Stimulated activated CD4-positive, alpha-beta T cell treated with anti-CD3 and anti-CD28 coated beads, Interleukin-15, amount 100 ng/mL, for 1 hour (primary cell): ENCODE data around the gene CXorf38.
A peak's percentile ranks its signal among the peaks of the same experiment; 100 is the strongest.
"Not testable (repeated sequence)": the region's sequence is repeated elsewhere in the genome, so short reads cannot be mapped to it uniquely, and the experiment has no call there.

Experiments used
- DNase-seq, 2 donors: peaks; one replicate each; pipeline ENCODE4 v3.0.0-alpha.2; 2020; ENCODE audit warnings: low read depth in 1 of 2, low spot score in 1 of 2

Gene CXorf38

DNA sequence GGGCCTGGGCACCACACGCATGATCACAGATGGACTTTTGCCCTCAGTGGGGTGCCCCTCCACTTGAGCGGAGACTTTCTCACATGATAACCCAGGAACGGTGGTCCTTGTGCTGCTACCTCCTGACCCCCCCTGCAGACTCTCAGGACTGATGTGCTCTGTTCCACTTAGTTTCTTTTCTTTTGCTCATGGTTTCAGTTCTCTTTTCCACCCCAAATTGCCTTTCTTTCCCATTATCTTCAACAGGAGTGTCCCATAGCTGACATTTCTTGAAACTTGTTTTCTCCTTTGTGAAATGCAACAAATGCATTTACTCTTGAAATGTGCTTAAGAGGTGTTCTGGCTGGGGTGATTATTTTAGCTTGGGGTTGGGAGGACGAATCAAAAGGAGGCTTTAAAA is 15.2 kb downstream of the CXorf38 start:
- no peak for DNase-seq

DNA sequence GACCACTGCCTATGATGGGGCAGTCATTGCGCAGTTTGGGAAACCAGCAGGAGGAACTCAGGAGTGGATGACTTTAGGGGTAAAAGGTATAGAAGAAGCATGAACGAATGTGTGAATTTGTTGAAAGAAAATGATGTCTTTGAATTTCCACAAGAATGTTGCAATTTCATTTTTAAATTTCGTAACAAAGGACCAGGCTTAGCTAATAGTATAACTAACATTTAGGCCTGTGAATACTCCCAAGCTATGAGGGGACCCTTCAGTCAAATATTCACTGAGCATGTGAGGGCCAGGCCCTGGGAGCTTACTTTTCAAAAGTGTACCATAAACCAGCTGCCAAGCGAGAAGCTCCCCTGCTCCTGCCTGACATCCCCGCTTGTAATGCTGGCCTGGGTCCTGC is 18.9 kb downstream of the CXorf38 start:
- DNase-seq: no peak

DNA sequence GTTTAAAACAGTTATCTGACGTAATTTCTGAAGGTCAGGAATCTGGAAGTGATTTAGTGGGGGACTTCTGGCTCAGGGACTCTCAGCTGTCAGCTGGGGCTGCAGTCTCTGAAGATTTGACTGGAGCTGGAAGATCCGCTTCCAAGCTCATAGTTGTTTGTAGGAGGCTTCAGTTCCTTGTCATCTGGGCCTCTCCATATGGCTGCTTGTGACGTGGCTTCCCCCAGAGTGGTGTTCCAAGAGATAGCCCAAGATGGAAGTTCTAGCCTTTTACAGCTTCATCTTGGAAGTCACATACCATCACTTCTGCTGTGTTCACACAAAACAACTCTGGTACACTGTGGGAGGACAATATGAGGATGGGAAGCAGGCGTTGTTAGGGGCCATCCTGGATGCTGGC is 22.1 kb downstream of the CXorf38 start:
- DNase-seq: no peak

DNA sequence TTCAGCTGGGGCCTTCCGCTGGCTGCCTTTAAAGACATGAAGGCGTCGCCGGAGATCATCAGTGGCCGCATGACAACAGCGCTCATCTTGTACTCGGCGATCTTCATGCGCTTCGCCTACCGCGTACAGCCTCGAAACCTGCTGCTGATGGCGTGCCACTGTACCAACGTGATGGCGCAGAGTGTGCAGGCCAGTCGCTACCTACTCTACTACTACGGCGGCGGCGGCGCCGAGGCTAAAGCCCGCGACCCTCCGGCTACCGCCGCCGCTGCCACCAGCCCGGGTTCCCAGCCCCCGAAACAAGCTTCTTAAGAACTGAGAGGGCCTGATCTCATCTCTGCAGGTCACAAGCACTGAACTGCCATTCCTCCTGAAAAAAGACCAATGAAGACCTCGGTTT is 23.7 kb downstream of the CXorf38 start:
- DNase-seq: no peak

DNA sequence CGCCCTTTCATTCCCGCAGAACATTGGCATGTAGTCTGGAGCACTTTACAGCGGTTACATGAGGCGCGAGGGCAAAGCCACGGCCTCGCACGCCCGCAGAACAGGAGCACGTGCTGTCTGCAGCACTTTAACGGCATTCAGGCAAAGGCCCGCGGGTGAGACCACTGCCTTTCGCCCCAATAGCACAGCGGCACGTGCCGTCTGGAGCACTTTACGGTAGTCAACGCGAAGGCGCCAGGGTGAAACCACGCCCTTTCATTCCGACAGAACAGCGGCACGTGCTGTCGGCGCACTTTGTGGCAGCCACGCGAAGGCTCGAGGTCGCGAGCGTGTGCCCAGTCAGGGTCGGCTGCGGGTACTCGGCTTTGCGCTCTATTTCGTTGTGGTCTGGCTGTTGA is 24.2 kb downstream of the CXorf38 start, which contains the start of gene MPC1L:
MPC1L (plus strand) TSS at position 290 of the 398 bp plus-strand sequence. CDS start 138 bp downstream, outside the sequence.
- DNase-seq: no peak

DNA sequence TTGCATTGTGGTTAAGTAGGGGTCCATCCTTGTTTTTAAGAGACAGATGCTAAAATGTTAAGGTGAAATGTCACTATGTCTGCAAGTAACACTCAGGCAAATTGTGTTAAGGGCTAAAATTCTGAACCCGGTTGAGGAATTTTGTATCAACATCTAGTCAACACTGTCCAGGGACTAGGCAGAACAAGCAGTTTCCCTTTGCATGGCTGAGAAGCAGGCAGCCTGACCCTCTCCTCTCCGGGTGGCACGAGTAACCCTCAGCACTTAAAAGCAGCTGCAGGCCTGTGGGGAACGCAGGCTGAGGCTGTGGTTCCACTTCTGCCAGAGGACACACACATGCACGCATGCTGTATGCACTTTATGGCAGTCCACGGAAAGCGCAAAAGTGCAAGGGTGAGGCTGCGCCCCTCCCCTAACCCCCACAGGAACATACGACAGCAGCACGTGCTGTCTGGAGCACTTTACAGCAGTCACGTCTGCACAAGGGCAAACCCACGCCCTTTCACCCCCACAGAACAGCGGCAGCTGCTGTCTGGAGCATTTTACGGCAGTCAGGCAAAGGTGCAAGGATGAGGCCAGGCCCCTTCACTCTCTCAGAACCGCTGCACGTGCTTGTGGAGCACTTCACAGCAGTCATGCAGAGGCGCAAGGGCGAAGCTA is 24.8 kb downstream of the CXorf38 start:
- no peak for DNase-seq

DNA sequence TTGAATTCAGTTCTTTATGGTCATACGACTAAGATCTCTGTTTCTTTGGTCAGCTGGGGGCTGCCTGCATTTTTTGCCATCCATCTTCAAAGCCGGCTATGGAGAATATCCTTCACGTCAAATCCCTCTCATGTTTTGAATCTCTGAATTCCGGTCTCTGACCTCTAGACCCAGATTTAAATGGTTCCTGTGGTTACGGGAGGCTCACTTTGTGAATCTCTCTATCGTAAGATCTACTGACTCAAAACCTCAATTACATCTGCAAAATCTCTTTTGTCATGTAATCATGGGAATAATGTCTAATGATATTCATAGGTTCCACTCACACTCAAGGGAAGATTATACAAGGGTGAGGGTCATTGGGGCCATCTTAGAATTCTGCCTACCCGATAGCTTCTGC is 29.8 kb downstream of the CXorf38 start:
- DNase-seq: no peak

DNA sequence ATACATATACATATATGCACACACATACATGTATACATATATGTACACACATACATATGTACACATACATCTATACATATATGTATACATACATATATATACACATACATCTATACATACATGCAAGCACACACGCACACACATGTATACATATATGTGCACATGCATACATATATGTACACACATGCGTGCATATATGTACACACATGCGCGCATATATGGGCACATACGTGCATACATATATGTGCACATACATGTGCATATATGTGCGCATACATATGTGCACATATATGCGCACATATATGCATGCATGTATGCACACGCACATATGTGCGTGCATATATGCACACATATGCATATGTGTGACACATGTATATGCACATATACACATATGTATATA is 31.4 kb downstream of the CXorf38 start:
- no peak for DNase-seq

DNA sequence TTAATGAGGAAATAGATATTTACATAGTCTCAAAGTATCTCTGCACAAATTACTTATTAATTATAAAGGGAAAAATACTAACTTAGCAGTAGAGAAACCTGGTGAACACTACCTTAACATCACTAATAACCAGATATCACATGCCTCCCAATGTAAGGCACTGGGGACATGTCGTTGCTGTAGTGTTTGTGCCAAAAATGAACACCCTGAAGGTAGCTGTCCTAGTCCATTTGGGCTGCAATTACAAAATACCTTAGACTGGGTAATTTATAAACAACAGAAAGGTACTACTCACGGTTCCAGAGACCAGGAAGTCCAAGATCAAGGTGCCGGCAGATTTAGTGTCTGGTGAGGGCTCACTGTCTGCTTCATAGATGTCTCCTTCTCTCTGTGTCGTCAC is 34.9 kb downstream of the CXorf38 start:
- DNase-seq: no peak

DNA sequence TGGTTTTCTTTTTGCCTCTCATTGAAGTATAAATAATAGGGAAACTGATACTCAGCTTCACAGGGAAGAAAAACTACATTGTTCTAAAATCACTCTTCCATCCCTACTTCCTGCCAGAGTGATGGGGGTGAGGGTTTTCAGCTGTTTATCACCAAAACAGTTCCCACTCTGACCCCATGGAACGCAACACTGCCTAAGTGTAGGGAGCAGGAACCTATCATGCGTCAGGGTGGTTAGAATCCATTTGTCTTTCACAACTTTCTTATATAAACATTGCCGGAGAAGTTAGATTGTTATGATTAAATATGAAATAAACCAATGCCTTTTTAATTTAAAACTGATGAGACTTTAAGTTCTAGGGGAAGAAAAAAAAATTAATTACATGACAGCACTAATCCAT is 40.0 kb downstream of the CXorf38 start:
- DNase-seq: no peak

DNA sequence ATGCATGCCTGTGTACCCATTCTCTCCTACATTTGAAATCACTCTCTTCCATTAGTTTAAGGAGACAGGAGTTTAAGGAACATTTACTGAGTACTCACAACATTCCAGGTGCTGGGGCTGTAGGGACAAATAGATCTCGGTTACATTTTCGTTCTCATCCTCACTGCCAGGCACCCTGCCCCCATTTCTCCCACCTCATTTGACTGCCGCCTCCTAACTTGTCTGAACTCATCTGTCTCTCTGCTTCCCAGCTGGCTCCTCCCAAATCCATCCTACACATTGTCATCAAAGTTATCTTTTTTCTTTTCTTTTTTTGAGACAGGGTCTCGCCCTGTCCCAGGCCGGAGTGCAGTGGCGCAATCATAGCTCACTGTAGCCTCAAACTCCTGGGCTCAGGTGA is 43.9 kb downstream of the CXorf38 start:
- DNase-seq: no peak

DNA sequence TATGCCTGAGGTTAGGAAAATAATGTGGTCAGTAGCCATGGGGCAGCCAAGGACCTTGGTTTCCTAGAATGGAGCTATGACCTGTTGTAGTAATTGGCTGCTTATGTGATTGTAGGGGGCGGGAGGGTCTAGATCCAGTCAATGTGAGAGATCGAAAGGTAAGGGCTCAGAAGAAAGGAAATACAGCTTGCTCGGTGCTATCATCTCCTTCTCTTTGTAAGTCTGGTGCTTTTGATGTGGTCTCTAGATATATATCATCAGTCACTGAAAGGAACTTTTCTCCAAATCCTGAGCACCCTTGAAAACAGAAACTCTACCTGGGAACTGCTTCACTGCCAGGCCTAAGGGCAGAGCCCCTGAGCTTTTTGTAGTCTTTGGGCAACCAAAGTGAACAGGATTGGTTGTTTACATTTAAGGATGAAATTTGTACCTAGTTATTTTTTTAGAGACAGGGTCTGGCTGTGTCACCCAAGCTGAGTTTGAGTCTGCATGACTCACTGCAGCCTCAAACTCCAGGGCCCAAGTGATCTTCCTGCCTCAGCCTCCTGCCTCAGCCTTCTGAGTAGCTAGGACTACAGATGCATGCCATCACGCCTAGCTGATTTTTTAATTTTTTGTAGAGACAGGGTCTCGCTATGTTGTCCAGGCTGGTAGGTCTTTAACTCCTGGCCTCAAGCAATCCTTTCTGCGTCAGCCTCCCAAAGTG is 57.6 kb downstream of the CXorf38 start:
- not testable (repeated sequence) for DNase-seq

DNA sequence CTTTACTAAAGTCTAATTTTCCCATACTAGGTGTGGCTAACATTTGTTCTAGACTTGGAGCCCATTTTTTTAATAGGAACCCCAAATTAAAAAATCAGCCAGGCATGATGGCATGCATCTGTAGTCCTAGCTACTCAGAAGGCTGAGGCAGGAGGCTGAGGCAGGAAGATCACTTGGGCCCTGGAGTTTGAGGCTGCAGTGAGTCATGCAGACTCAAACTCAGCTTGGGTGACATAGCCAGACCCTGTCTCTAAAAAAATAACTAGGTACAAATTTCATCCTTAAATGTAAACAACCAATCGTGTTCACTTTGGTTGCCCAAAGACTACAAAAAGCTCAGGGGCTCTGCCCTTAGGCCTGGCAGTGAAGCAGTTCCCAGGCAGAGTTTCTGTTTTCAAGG is 59.7 kb downstream of the CXorf38 start:
- DNase-seq: not testable (repeated sequence)

DNA sequence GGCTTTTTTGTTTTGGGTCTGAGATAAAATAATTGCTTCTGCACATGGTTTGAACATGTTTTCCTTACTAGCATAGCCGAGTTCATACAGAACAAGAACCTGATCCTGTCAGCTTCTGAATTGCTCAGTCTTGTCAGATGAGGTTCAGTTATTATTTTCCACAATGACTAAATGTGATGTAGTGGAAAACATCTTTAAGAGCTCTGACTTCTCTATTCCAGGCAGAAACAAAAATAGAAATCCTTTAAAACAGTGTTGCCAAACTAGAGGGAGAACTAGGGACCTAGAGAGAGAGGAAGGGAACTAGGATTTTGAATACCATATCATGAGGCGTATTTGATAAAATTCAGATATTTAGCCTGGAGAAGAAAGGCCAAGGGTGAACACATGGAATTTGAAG is 64.5 kb downstream of the CXorf38 start:
- no peak for DNase-seq

DNA sequence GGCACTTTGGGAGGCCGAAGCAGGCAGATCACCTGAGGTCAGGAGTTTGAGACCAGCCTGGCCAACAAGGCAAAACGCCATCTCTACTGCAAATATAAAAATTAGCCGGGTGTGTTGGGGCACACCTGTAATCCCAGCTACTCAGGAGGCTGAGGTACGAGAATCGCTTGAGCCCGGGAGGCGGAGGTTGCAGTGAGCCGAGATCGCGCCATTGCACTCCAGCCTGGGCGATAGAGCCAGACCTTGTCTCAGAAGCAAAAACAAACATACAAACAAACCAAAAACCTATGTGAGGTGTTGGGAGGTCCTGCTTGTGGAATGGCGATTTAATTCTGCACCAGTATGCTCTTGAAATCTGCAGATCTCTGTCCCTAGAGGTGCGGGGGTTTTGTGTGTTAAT is 65.2 kb downstream of the CXorf38 start:
- DNase-seq: not testable (repeated sequence)

DNA sequence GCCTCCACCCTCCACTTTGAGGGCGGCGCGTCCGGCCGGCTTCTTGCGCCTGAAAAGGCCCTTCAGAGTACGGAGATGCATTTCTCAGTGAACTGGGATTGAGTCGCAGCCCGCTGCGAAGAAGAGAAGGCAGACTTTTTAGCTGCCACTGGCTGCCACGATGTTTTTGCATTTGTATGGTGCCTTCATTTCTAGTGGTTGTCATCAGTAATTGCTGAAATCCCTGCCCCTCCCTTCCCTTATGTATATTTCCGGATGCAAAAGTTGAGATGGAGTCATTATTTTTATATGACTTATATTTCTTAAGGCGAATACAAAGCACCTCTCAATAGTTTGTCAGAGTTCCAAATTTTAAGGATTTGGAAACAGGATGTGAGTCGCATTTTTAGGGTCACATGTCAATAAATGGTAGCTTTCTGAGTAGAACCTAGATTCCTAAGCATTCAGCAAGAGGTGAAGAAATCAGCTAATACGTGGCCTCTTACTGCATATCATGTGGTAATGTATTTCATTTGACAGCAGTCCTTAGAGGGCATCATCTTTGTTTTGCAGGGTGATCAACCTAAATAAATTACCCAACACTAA is 65.9 kb downstream of the CXorf38 start:
- DNase-seq: no peak

DNA sequence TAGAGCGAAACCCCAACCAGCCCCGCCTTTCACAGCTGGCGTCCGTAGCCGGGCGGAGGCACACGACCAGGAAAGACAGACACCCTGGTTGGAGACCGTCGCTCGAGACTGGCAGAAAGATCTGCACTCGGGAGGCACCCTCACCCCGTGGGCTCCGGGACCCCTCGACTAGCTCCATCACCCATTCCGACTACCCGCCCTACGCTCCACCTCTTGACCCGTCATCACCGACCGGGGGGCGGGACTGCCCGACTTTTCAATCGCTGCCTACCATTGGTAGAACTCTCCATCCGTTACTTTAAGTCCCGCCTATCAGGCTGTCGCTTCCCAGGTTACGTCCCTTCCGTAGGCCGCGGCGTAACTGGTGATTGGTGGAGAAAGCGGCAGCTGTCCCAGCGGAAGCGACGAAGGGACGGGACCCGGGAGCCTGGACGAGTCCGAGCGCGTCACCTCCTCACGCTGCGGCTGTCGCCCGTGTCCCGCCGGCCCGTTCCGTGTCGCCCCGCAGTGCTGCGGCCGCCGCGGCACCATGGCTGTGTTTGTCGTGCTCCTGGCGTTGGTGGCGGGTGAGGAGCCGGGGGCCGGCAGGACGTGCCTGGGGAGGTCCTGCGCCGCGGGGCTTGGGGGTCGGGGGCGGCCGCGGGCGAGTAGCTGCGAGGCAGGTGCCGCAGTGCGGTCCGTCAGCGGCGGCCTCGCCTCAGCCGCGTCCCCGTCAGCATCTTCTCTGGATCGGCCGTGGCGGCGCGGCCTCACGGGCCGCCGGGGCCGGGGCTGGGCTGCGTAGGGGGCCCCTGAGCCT is 66.6 kb downstream of the CXorf38 start, which contains the start of gene ATP6AP2:
ATP6AP2 (plus strand) TSS at position 434 of the 799 bp plus-strand sequence; CDS start at position 530, 96 bp downstream.
- peak; percentile 74 to 76 for DNase-seq

DNA sequence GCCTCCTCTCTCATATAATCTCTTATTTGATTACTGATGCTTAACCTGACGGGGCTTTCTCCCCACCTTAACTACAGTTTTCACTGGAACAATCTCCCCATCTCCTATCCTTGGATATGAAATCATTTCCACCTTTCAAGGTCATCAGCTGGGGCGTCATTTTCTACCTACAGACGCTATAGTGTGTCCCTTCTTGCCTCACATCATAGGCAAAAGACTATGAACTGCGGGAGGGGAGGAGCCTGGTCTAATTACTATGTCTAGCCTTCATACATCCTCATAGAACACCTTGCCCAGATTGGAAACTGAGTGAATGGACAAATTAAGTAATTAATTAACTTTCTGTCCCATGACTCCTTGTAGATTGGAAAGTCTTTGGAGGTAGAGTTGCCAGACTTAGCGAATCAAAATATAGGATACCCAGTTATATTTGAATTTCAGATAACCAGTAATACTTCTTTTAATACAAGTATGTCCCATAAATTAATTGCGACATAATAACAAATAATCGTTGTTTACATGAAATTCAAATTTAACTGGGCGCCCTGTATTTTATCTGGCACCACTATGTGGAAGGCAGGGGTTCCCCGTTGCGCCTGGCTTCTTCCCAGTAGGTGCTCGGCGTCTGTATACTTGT is 67.3 kb downstream of the CXorf38 start:
- DNase-seq: no peak

DNA sequence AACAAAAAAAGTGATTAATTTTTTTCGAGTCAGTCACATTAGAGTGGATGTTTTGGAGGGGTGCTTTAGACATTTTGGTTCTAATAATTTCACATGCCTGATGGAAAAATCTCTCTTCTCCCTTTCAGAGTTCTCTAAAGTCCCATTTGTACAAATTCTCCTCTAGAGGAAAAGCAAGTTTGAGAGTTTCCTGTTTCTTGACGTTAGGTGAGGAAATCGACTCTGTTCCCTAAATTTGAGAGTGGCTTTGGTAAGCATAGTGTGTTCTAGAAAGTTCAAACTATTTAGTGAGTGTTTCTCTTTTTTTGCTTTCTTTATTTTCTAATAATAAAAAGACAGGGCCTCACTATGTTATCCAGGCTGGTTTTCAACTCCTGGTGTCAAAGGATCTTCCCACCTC is 68.2 kb downstream of the CXorf38 start:
- no peak for DNase-seq

DNA sequence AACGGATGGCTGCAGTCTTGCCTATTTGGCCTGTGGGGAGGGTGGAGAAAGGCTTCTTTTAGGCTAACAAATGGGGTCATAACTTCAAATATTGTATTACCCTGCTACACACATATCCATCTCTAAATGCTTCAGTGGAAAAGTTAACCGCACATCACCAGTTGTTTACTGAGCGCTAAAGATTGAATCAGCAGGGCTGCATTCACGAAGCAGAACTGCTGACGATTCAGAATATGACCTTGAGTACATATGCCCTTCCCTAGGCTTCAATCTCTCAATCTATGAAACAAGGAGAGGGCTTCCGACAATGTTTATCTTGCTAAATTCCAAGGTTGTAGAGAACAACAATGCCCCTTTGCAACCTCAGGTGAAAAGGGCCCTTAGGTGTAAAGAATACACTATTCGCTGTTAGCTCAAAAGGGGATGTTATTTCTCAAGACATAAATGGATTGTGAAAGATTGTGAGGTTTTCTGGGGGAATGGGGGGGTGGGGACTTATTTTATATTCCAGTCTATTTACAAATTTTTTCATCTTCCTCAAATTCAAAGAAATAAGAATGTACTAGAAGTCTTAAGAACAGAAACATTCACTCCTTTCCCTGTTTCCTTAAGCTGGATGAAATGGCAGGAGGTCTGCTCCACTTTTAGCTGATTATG is 69.2 kb downstream of the CXorf38 start:
- DNase-seq: no peak
